Measurements from ENCODE around the gene SPAG9. TPM values are rescaled to one million over a fixed set of nuclear protein-coding genes. Genes with fewer than 3 reads are reported as not detected.

SPAG9 gene
- total and polyA plus RNA-seq, 2 donors (not counting 1 experiment from before 2014, with no cell fraction given), result 8.6 to 64.1 TPM

DNA sequence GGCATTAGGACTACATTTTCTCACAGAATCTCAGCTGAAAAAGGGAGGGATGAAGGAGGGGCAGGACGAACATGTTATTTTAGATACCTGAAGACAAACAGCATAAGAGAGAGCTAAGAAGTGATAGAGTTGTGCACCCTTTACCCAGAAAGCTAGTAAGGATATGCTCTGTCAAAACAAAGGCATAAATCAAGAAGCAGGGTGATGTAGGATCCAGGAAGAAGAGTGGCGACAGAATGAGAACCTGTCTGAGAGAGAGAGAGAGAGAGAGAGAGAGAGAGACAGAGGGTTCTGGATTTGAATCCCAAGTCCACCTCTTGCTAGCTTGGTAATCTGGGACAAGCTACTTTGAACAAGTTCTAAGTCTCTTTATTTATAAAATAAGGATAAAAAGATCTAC is 103.4 kb downstream of the SPAG9 start:
- H3K27me3 ChIP-seq (replicated peaks in 1 of 4; ENCODE audit: control extremely low read depth in 1 of 4, control insufficient read depth in 3 of 4, insufficient read depth in 4 of 4, low read length in 3 of 4), result no peaks in the 10 kb centered on the region
- H3K27me3 Mint-ChIP-seq, result no peaks in the 10 kb centered on the region
- H3K4me1 Mint-ChIP-seq, result no peaks in the 10 kb centered on the region
- no peak for ATAC-seq (ENCODE audit: low read depth)
- H3K4me3 Mint-ChIP-seq, result no peak overlapping the region
- DNase-seq, result no peak
- no peaks in the 10 kb centered on the region for H4K20me1 ChIP-seq (ENCODE audit: control insufficient read depth, insufficient read depth, low read length, poor library complexity, severe bottlenecking)
- CTCF ChIA-PET, result interaction anchor here (0.5 to 1.5 kb wide), 3 partner anchors 39 to 74 kb away, joined by 3 to 4 read pairs (median 4); no protein-coding TSS in a partner anchor
- no peaks in the 10 kb centered on the region for H3K9me3 ChIP-seq (ENCODE audit: control extremely low read depth in 1 of 3, control insufficient read depth in 2 of 3, insufficient read depth in 1 of 3, low read length in 2 of 3)
- no peak overlapping the region for H3K27ac Mint-ChIP-seq
- no CpG with 5 or more reads among the region's 2 CpGs for WGBS (ENCODE audit: insufficient coverage)
- no peak overlapping the region for H3K4me2 ChIP-seq (replicated peaks; ENCODE audit: low read depth, low read length, poor library complexity, severe bottlenecking)
- no peaks in the 10 kb centered on the region for H3K79me2 ChIP-seq (ENCODE audit: control insufficient read depth, insufficient read depth, low read length)
- H3K9me3 Mint-ChIP-seq (ENCODE audit: insufficient read depth), result no peaks in the 10 kb centered on the region
- POLR2A ChIA-PET, result no interaction called here
- H3K9ac ChIP-seq (ENCODE audit: low read length), result no peak overlapping the region
- TF ChIP-seq EZH2 (IDR thresholded peaks at IDR 0.05; ENCODE audit: borderline replicate concordance, insufficient read depth, low read depth, low read length, poor library complexity, severe bottlenecking), result no peak
- TF ChIP-seq, protein P1, sequence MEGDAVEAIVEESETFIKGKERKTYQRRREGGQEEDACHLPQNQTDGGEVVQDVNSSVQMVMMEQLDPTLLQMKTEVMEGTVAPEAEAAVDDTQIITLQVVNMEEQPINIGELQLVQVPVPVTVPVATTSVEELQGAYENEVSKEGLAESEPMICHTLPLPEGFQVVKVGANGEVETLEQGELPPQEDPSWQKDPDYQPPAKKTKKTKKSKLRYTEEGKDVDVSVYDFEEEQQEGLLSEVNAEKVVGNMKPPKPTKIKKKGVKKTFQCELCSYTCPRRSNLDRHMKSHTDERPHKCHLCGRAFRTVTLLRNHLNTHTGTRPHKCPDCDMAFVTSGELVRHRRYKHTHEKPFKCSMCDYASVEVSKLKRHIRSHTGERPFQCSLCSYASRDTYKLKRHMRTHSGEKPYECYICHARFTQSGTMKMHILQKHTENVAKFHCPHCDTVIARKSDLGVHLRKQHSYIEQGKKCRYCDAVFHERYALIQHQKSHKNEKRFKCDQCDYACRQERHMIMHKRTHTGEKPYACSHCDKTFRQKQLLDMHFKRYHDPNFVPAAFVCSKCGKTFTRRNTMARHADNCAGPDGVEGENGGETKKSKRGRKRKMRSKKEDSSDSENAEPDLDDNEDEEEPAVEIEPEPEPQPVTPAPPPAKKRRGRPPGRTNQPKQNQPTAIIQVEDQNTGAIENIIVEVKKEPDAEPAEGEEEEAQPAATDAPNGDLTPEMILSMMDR (IDR thresholded peaks at IDR 0.05), result no peak
- H3K4me3 ChIP-seq (ENCODE audit: control extremely low read depth in 1 of 5, extremely low read depth in 1 of 5, insufficient read depth in 1 of 5, low read depth in 2 of 5, low read length in 4 of 5), result no peak overlapping the region
- no peaks in the 10 kb centered on the region for H3K4me1 ChIP-seq (ENCODE audit: control insufficient read depth in 2 of 2, insufficient read depth in 2 of 2, low read length in 2 of 2)
- H3K27ac ChIP-seq (ENCODE audit: low read length in 2 of 2), result no peak overlapping the region
- intact Hi-C loops (cut with micrococcal nuclease), result no loop called here
- H3K36me3 ChIP-seq (replicated peaks in 1 of 2; ENCODE audit: control extremely low read depth in 1 of 2, control insufficient read depth in 1 of 2, extremely low read depth in 1 of 2, insufficient read depth in 2 of 2, low read length in 1 of 2), result peaks cover 11 to 28% of the 10 kb centered on the region in 2 experiments
- H2AFZ ChIP-seq (ENCODE audit: insufficient read depth, low read depth, low read length, poor library complexity, severe bottlenecking), result no peak overlapping the region

GRCh38 chr17:51016099-51016498 is 104.6 kb downstream of the SPAG9 start:
- Histone ChIP-seq H4K20me1 (ENCODE audit: control insufficient read depth, insufficient read depth, low read length, poor library complexity, severe bottlenecking) (no peaks in the 10 kb centered on the region), H3K27me3 (replicated peaks in 1 of 4; ENCODE audit: control extremely low read depth in 1 of 4, control insufficient read depth in 3 of 4, insufficient read depth in 4 of 4, low read length in 3 of 4) (no peaks in the 10 kb centered on the region), H3K4me3 (ENCODE audit: control extremely low read depth in 1 of 5, extremely low read depth in 1 of 5, insufficient read depth in 1 of 5, low read depth in 2 of 5, low read length in 4 of 5) (no peak overlapping the region), H2AFZ (ENCODE audit: insufficient read depth, low read depth, low read length, poor library complexity, severe bottlenecking) (no peak overlapping the region), H3K9me3 (ENCODE audit: control extremely low read depth in 1 of 3, control insufficient read depth in 2 of 3, insufficient read depth in 1 of 3, low read length in 2 of 3) (no peaks in the 10 kb centered on the region), H3K27ac (ENCODE audit: low read length in 2 of 2) (no peak overlapping the region), H3K9ac (ENCODE audit: low read length) (no peak overlapping the region), H3K4me2 (replicated peaks; ENCODE audit: low read depth, low read length, poor library complexity, severe bottlenecking) (no peak overlapping the region), H3K79me2 (ENCODE audit: control insufficient read depth, insufficient read depth, low read length) (no peaks in the 10 kb centered on the region), H3K4me1 (ENCODE audit: control insufficient read depth in 2 of 2, insufficient read depth in 2 of 2, low read length in 2 of 2) (no peaks in the 10 kb centered on the region), H3K36me3 (replicated peaks in 1 of 2; ENCODE audit: control extremely low read depth in 1 of 2, control insufficient read depth in 1 of 2, extremely low read depth in 1 of 2, insufficient read depth in 2 of 2, low read length in 1 of 2) (peaks cover 11 to 28% of the 10 kb centered on the region in 2 experiments)
- 100% methylated on average over 1 of the region's 1 CpG for WGBS (ENCODE audit: insufficient coverage)
- Mint-ChIP-seq H3K27ac (no peak overlapping the region), H3K9me3 (ENCODE audit: insufficient read depth) (no peaks in the 10 kb centered on the region), H3K27me3 (no peaks in the 10 kb centered on the region), H3K4me1 (no peaks in the 10 kb centered on the region), H3K4me3 (no peak overlapping the region)
- ChIA-PET CTCF (no interaction called here), POLR2A (no interaction called here)
- DNase-seq, result no peak
- ATAC-seq (ENCODE audit: low read depth), result no peak
- intact Hi-C loops (cut with micrococcal nuclease), result no loop called here
- no peak for TF ChIP-seq EZH2 (IDR thresholded peaks at IDR 0.05; ENCODE audit: borderline replicate concordance, insufficient read depth, low read depth, low read length, poor library complexity, severe bottlenecking)
- TF ChIP-seq, protein P1 (IDR thresholded peaks at IDR 0.05), result no peak

Measured in B cell (primary cell).